Neural cell (in vitro differentiated cells): ENCODE results near the gene CNGA1. TPM values are rescaled to one million over a fixed set of nuclear protein-coding genes. Genes with fewer than 3 reads are reported as not detected.

Experiments used
- H2AFZ ChIP-seq: fragments of 200-600, 300-800 bp; sonication (generic), shearing (Covaris generic); 2 replicates; pipeline ENCODE4 v1.6.0; 2014; ENCODE audit warnings: low read depth, mild to moderate bottlenecking, antibody characterized with exemption, low read length, moderate library complexity
- H3F3A ChIP-seq: fragments of 200-600 bp; shearing (Covaris generic); 2 replicates; pipeline ENCODE4 v1.6.1; 2016; ENCODE audit warnings: mild to moderate bottlenecking, moderate library complexity, mixed read lengths, antibody characterized with exemption, low read length; ENCODE audit not compliant: insufficient read depth, poor library complexity, severe bottlenecking
- H3K27ac ChIP-seq: fragments of 200-600, 300-800 bp; sonication (generic), shearing (Covaris generic); 2 replicates; pipeline ENCODE4 v1.5.1; 2014; ENCODE audit warnings: mild to moderate bottlenecking, low read length, moderate library complexity
- H3K27me3 ChIP-seq: fragments of 300-800, 200-600 bp; sonication (generic), shearing (Covaris generic); 2 replicates; pipeline ENCODE4 v1.6.0; 2014; ENCODE audit warnings: mild to moderate bottlenecking, low read depth, low read length, moderate library complexity; ENCODE audit not compliant: insufficient read depth
- H3K36me3 ChIP-seq: fragments of 300-800, 200-600 bp; sonication (generic), shearing (Covaris generic); 2 replicates; pipeline ENCODE4 v1.5.1; 2014; ENCODE audit warnings: mild to moderate bottlenecking, antibody characterized with exemption, low read length, moderate library complexity; ENCODE audit not compliant: insufficient read depth
- H3K4me2 ChIP-seq: fragments of 300-800, 200-600 bp; sonication (generic), shearing (Covaris generic); 2 replicates; pipeline ENCODE4 v1.6.0; 2014; ENCODE audit warnings: mild to moderate bottlenecking, low read length
- H3K4me3 ChIP-seq: fragments of 300-800, 200-600 bp; sonication (generic), shearing (Covaris generic); 2 replicates; pipeline ENCODE4 v1.5.1; 2014; ENCODE audit warnings: mild to moderate bottlenecking, low read length, moderate library complexity
- H3K79me2 ChIP-seq: fragments of 200-600 bp; shearing (Covaris generic); replicated peaks from 2 replicates; pipeline ENCODE4 v1.6.0; 2014; ENCODE audit warnings: mild to moderate bottlenecking, low read length, moderate library complexity; ENCODE audit not compliant: insufficient read depth
- H3K9ac ChIP-seq: fragments of 300-800, 200-600 bp; sonication (generic), shearing (Covaris generic); 2 replicates; pipeline ENCODE4 v1.6.1; 2016; ENCODE audit warnings: mild to moderate bottlenecking, low read length, mixed read lengths
- H3K9me2 ChIP-seq: fragments of 200-600 bp; shearing (Covaris generic); 2 replicates; pipeline ENCODE4 v1.6.1; 2016; ENCODE audit warnings: mild to moderate bottlenecking, low read length, mixed read lengths; ENCODE audit not compliant: insufficient read depth
- H3K9me3 ChIP-seq: fragments of 200-600, 300-800 bp; sonication (generic), shearing (Covaris generic); 2 replicates; pipeline ENCODE4 v1.6.1; 2016; ENCODE audit warnings: mild to moderate bottlenecking, mixed run types, low read length, moderate library complexity, mixed read lengths
- H4K20me1 ChIP-seq: fragments of 200-600 bp; shearing (Covaris generic); 2 replicates; pipeline ENCODE4 v1.6.1; 2016; ENCODE audit warnings: mild to moderate bottlenecking, mixed run types; ENCODE audit not compliant: insufficient read depth
- EP300 ChIP-seq: fragments of 450-650 bp; conservative IDR thresholded peaks from 2 replicates; pipeline ENCODE4 v1.6.1; 2014; ENCODE audit warnings: antibody characterized with exemption, mild to moderate bottlenecking, moderate library complexity; ENCODE audit not compliant: poor library complexity, severe bottlenecking
- EZH2 ChIP-seq: fragments of 200-600, 300-800 bp; shearing (Covaris generic), sonication (generic); IDR thresholded peaks from 2 replicates; pipeline ENCODE4 v1.6.1; 2014; ENCODE audit warnings: antibody characterized with exemption, low read length, borderline replicate concordance, mild to moderate bottlenecking; ENCODE audit not compliant: insufficient read depth, poor library complexity, severe bottlenecking
- MXI1 ChIP-seq: fragments of 450-650 bp; conservative IDR thresholded peaks from 2 replicates; pipeline ENCODE4 v1.6.1; 2014; ENCODE audit warnings: antibody characterized with exemption, mild to moderate bottlenecking; ENCODE audit not compliant: poor library complexity, severe bottlenecking
- POLR2AphosphoS5 ChIP-seq: IDR thresholded peaks from 2 replicates; pipeline ENCODE4 v1.6.1; 2012
- RAD21 ChIP-seq: fragments of 450-650 bp; conservative IDR thresholded peaks from 2 replicates; pipeline ENCODE4 v1.6.1; 2014; ENCODE audit warnings: antibody characterized with exemption, mild to moderate bottlenecking, moderate library complexity
- SMC3 ChIP-seq: fragments of 450-650 bp; conservative IDR thresholded peaks from 2 replicates; pipeline ENCODE4 v1.6.1; 2014; ENCODE audit warnings: antibody characterized with exemption, mild to moderate bottlenecking, moderate library complexity; ENCODE audit not compliant: poor library complexity
- TAF1 ChIP-seq: IDR thresholded peaks from 2 replicates; pipeline ENCODE4 v1.6.1; 2012; ENCODE audit warnings: low read depth
- polyA plus RNA-seq: library from polyadenylated mRNA; depleted of rRNA; stranded (reverse); fragments of >200 nt; gene quantifications from 2 replicates; pipeline ENCODE4 v1.2.3, GENCODE V29; 2014
- TF ChIP-seq, protein P1 (sequence below): fragments of 450-650 bp; IDR thresholded peaks from 2 replicates; pipeline ENCODE4 v1.5.1; 2014; ENCODE audit warnings: antibody characterized with exemption, mild to moderate bottlenecking, moderate library complexity; ENCODE audit not compliant: poor library complexity, severe bottlenecking
- TF ChIP-seq, protein P2 (sequence below): IDR thresholded peaks from 2 replicates; pipeline ENCODE4 v1.6.1; 2012; ENCODE audit warnings: borderline replicate concordance

The CNGA1 gene
- polyA plus RNA-seq, 1 donor from 2014 or later = not detected

GRCh38 chr4:47942081-47942819 lies 74.2 kb downstream of the CNGA1 start:
- no peaks in the 10 kb centered on the region for H3K27me3 ChIP-seq
- H2AFZ ChIP-seq = no peak overlapping the region
- no peaks in the 10 kb centered on the region for H3K79me2 ChIP-seq
- no peak overlapping the region for H3K4me3 ChIP-seq
- H3F3A ChIP-seq = no peaks in the 10 kb centered on the region
- TF ChIP-seq, protein P1, sequence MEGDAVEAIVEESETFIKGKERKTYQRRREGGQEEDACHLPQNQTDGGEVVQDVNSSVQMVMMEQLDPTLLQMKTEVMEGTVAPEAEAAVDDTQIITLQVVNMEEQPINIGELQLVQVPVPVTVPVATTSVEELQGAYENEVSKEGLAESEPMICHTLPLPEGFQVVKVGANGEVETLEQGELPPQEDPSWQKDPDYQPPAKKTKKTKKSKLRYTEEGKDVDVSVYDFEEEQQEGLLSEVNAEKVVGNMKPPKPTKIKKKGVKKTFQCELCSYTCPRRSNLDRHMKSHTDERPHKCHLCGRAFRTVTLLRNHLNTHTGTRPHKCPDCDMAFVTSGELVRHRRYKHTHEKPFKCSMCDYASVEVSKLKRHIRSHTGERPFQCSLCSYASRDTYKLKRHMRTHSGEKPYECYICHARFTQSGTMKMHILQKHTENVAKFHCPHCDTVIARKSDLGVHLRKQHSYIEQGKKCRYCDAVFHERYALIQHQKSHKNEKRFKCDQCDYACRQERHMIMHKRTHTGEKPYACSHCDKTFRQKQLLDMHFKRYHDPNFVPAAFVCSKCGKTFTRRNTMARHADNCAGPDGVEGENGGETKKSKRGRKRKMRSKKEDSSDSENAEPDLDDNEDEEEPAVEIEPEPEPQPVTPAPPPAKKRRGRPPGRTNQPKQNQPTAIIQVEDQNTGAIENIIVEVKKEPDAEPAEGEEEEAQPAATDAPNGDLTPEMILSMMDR = no peak
- TF ChIP-seq RAD21 = no peak
- TF ChIP-seq SMC3 = no peak
- no peak for TF ChIP-seq EP300
- TF ChIP-seq POLR2AphosphoS5 = no peak
- no peak for TF ChIP-seq MXI1
- no peak for TF ChIP-seq TAF1
- no peak for TF ChIP-seq EZH2
- TF ChIP-seq, protein P2, sequence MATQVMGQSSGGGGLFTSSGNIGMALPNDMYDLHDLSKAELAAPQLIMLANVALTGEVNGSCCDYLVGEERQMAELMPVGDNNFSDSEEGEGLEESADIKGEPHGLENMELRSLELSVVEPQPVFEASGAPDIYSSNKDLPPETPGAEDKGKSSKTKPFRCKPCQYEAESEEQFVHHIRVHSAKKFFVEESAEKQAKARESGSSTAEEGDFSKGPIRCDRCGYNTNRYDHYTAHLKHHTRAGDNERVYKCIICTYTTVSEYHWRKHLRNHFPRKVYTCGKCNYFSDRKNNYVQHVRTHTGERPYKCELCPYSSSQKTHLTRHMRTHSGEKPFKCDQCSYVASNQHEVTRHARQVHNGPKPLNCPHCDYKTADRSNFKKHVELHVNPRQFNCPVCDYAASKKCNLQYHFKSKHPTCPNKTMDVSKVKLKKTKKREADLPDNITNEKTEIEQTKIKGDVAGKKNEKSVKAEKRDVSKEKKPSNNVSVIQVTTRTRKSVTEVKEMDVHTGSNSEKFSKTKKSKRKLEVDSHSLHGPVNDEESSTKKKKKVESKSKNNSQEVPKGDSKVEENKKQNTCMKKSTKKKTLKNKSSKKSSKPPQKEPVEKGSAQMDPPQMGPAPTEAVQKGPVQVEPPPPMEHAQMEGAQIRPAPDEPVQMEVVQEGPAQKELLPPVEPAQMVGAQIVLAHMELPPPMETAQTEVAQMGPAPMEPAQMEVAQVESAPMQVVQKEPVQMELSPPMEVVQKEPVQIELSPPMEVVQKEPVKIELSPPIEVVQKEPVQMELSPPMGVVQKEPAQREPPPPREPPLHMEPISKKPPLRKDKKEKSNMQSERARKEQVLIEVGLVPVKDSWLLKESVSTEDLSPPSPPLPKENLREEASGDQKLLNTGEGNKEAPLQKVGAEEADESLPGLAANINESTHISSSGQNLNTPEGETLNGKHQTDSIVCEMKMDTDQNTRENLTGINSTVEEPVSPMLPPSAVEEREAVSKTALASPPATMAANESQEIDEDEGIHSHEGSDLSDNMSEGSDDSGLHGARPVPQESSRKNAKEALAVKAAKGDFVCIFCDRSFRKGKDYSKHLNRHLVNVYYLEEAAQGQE = no peak
- no peak overlapping the region for H3K4me2 ChIP-seq
- H3K9ac ChIP-seq = no peak overlapping the region
- H3K36me3 ChIP-seq = no peaks in the 10 kb centered on the region
- H3K9me3 ChIP-seq = no peaks in the 10 kb centered on the region
- H3K9me2 ChIP-seq = no peaks in the 10 kb centered on the region
- no peak overlapping the region for H3K27ac ChIP-seq
- H4K20me1 ChIP-seq = no peaks in the 10 kb centered on the region

DNA sequence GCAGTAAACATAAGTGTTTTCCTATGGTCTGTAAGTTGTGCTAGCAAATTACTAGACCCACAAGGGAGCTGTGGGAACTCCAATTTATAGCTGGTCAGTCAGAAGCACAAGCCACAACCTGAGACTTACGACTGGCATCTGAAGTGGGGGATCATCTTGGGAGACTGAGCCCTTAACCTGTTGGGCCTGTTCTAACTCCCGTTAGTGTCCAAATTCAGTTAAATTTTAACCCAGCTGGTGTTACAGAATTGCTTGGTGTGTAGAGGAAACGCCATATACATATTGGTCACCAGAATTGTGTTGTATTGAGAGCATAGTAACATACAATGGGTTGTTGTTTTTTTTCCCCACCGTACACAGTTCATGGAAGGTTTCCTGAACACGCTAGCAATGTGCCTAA lies 77.0 kb downstream of the CNGA1 start:
- H3K9ac ChIP-seq = no peak overlapping the region
- no peaks in the 10 kb centered on the region for H3K9me2 ChIP-seq
- H3K27ac ChIP-seq = no peak overlapping the region
- no peaks in the 10 kb centered on the region for H3K79me2 ChIP-seq
- H2AFZ ChIP-seq = no peak overlapping the region
- H3K9me3 ChIP-seq = no peaks in the 10 kb centered on the region
- H3F3A ChIP-seq = no peaks in the 10 kb centered on the region
- H4K20me1 ChIP-seq = no peaks in the 10 kb centered on the region
- no peaks in the 10 kb centered on the region for H3K36me3 ChIP-seq
- no peak overlapping the region for H3K4me2 ChIP-seq
- TF ChIP-seq POLR2AphosphoS5 = no peak
- TF ChIP-seq, protein P2 = no peak
- H3K4me3 ChIP-seq = no peak overlapping the region
- no peaks in the 10 kb centered on the region for H3K27me3 ChIP-seq
